Endothelial cell (in vitro differentiated cells): Measurements from ENCODE around the gene ZNF385B. TPM values are rescaled to one million over a fixed set of nuclear protein-coding genes. Genes with fewer than 3 reads are reported as not detected.

Experiments
- DNase-seq: peaks from one replicate; pipeline ENCODE4 v3.0.0; 2021; ENCODE audit warnings: low spot score
- H3K27ac Mint-ChIP-seq: one replicate; pipeline ENCODE4 v1.8.0; 2021; ENCODE audit warnings: mixed read lengths, inconsistent platforms; ENCODE audit not compliant: unreplicated experiment
- H3K27me3 Mint-ChIP-seq: one replicate; pipeline ENCODE4 v1.8.0; 2021; ENCODE audit warnings: mild to moderate bottlenecking, moderate library complexity, mixed read lengths, inconsistent platforms; ENCODE audit not compliant: unreplicated experiment
- H3K36me3 Mint-ChIP-seq: one replicate; pipeline ENCODE4 v1.8.0; 2021; ENCODE audit warnings: mild to moderate bottlenecking, low read depth, mixed read lengths, inconsistent platforms; ENCODE audit not compliant: unreplicated experiment
- H3K4me1 Mint-ChIP-seq: one replicate; pipeline ENCODE4 v1.8.0; 2021; ENCODE audit warnings: mild to moderate bottlenecking, mixed read lengths, inconsistent platforms; ENCODE audit not compliant: unreplicated experiment
- H3K4me3 Mint-ChIP-seq: one replicate; pipeline ENCODE4 v1.8.0; 2021; ENCODE audit warnings: mild to moderate bottlenecking, mixed read lengths, inconsistent platforms; ENCODE audit not compliant: unreplicated experiment
- H3K9me3 Mint-ChIP-seq: one replicate; pipeline ENCODE4 v1.8.0; 2021; ENCODE audit warnings: mixed read lengths, inconsistent platforms; ENCODE audit not compliant: unreplicated experiment
- total RNA-seq: library from RNA; stranded (reverse); fragmentation: NEBNext Ultra II Directional; extraction: Animal tissue kit (Norgen Biotek cat#: 25700); gene quantifications from one replicate; pipeline ENCODE4 v1.2.1, GENCODE V29; 2021; ENCODE audit not compliant: unreplicated experiment
- TF ChIP-seq, protein P1 (sequence below): fragments of 200-600 bp; sonication (generic); IDR thresholded peaks from one replicate; pipeline ENCODE4 v1.5.0; 2021; ENCODE audit warnings: antibody characterized with exemption; ENCODE audit not compliant: unreplicated experiment

ZNF385B gene
- total RNA-seq, 1 donor from 2014 or later: 0.49 TPM

DNA sequence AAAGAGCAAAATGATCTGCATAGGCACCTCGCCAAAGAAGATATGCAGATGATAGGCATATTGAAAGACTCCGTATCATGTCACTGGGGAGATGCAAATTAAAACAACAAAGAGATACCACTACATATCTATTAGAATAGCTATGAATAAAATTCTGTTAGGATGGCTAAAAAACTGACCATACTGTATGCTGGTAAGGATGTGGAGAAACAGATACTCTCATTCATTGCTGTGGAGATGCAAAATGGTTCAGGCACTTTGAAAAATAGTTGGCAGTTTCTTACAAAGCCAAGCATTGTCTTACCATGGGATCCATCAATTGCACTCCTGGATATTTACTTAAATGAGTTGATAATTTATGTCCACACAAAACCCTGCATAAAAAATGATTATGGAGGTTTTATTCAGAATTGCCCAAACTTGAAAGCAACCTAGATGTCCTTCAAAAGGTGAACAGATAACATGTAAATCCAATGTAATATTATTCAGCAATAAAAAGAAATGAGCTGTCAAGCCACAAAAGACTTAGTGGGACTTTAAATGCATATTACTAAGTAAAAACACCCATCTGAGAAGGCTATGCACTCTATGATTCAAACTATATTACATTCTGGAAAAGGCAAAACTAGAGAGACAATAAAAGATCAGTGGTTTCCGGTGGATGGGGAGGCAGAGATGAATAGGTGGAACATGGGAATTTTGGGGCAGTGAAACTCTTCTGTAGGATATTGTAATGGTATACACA lies 31.2 kb downstream of the ZNF385B start:
- Mint-ChIP-seq H3K27ac (no peak overlapping the region), H3K9me3 (no peaks in the 10 kb centered on the region), H3K36me3 (no peaks in the 10 kb centered on the region), H3K4me1 (no peaks in the 10 kb centered on the region), H3K4me3 (no peak overlapping the region), H3K27me3 (no peaks in the 10 kb centered on the region)
- TF ChIP-seq, protein P1, sequence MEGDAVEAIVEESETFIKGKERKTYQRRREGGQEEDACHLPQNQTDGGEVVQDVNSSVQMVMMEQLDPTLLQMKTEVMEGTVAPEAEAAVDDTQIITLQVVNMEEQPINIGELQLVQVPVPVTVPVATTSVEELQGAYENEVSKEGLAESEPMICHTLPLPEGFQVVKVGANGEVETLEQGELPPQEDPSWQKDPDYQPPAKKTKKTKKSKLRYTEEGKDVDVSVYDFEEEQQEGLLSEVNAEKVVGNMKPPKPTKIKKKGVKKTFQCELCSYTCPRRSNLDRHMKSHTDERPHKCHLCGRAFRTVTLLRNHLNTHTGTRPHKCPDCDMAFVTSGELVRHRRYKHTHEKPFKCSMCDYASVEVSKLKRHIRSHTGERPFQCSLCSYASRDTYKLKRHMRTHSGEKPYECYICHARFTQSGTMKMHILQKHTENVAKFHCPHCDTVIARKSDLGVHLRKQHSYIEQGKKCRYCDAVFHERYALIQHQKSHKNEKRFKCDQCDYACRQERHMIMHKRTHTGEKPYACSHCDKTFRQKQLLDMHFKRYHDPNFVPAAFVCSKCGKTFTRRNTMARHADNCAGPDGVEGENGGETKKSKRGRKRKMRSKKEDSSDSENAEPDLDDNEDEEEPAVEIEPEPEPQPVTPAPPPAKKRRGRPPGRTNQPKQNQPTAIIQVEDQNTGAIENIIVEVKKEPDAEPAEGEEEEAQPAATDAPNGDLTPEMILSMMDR: no peak
- DNase-seq: no peak

DNA sequence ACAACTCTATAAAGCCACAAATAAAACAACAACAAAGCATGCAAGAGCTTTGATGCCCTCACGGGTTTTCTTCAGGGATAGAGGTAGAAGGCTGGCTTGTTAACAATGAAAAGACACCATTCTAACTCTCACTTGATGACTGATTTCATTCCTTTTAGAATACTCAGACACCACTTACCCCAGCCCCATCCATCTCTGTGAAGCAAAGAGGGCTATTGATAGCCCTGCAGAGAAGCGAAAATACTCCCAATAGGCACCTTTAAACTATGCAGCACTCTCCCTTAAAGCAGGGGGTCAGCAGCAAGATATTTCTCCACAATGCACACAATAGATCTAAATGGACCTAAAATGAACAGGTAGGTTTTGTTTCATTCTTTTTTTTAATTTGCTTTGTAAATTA lies 35.1 kb downstream of the ZNF385B start:
- Mint-ChIP-seq H3K27ac (no peak overlapping the region), H3K4me1 (no peaks in the 10 kb centered on the region), H3K9me3 (no peaks in the 10 kb centered on the region), H3K27me3 (no peaks in the 10 kb centered on the region), H3K36me3 (no peaks in the 10 kb centered on the region), H3K4me3 (no peak overlapping the region)
- DNase-seq: no peak
- TF ChIP-seq, protein P1: no peak

DNA sequence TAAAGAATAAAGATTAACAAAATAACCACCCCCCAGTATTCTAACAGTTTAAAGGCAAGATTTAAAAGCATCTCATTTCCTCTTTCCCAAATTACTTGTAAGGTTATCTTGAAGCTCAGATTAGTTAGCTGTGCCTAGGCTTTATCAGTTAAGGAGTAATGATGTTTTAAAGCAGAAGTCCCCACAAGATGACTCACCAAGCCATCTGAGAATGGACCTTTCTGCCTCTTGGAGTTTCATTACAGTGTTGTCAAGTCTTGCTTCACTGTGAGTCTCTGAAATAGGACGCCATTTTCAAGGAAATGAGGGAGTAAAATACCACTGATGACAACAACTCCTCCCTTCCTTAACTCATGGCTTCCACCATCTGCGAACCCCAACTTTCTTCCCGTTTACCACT lies 35.9 kb downstream of the ZNF385B start:
- DNase-seq: no peak
- TF ChIP-seq, protein P1: no peak
- H3K36me3 Mint-ChIP-seq: no peaks in the 10 kb centered on the region
- no peaks in the 10 kb centered on the region for H3K9me3 Mint-ChIP-seq
- no peaks in the 10 kb centered on the region for H3K27me3 Mint-ChIP-seq
- no peaks in the 10 kb centered on the region for H3K4me1 Mint-ChIP-seq
- no peak overlapping the region for H3K4me3 Mint-ChIP-seq
- no peak overlapping the region for H3K27ac Mint-ChIP-seq

DNA sequence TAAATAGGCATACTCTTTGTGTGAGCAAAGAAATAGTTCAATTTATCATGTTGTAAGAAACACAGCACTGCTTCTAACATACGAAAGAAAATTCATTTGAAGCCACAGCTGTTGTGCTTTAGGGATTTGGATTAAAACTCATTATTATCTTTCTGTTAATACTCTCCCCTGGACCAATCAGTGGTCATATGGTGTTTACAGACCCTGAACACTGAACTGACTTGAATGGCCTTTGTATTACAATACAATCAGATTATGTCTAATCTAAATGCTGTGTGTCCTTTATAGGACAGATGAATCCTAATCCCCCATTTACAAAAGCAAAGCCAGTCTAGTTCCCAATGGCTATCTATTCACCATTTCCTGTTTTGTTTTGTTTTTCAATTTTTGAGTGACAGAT lies 36.5 kb downstream of the ZNF385B start:
- H3K36me3 Mint-ChIP-seq: no peaks in the 10 kb centered on the region
- TF ChIP-seq, protein P1: no peak
- H3K9me3 Mint-ChIP-seq: no peaks in the 10 kb centered on the region

DNA sequence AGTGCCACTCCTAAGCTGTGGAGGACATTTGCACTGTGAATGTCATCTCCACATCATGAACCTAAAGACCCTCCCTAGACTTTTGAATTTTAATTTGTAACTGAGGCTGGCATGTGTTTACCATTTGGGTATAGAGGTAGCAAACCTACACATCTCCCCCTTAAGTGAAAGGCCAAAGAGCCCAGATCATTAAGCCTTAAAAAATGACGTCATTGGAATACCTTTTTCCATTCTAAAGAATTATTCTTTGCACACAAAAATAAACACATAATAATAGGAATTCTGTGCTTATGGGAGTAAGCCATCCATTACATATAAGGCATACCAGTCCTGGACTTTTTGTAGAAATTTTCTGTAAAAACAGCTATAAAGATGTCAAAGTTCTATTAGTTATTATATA lies 38.9 kb downstream of the ZNF385B start:
- H3K36me3 Mint-ChIP-seq: no peaks in the 10 kb centered on the region
- no peak overlapping the region for H3K27ac Mint-ChIP-seq
- H3K27me3 Mint-ChIP-seq: peaks cover 1% of the 10 kb centered on the region
- no peaks in the 10 kb centered on the region for H3K9me3 Mint-ChIP-seq
- TF ChIP-seq, protein P1: no peak
- no peaks in the 10 kb centered on the region for H3K4me1 Mint-ChIP-seq
- H3K4me3 Mint-ChIP-seq: no peak overlapping the region
- no peak for DNase-seq

More for the DNA sequence above, 36.5 kb downstream of the ZNF385B start:
- DNase-seq: no peak
- no peak overlapping the region for H3K27ac Mint-ChIP-seq
- no peak overlapping the region for H3K4me3 Mint-ChIP-seq
- no peaks in the 10 kb centered on the region for H3K4me1 Mint-ChIP-seq
- H3K27me3 Mint-ChIP-seq: no peaks in the 10 kb centered on the region
